Measurements from ENCODE around the gene TCF7L1.

DNA sequence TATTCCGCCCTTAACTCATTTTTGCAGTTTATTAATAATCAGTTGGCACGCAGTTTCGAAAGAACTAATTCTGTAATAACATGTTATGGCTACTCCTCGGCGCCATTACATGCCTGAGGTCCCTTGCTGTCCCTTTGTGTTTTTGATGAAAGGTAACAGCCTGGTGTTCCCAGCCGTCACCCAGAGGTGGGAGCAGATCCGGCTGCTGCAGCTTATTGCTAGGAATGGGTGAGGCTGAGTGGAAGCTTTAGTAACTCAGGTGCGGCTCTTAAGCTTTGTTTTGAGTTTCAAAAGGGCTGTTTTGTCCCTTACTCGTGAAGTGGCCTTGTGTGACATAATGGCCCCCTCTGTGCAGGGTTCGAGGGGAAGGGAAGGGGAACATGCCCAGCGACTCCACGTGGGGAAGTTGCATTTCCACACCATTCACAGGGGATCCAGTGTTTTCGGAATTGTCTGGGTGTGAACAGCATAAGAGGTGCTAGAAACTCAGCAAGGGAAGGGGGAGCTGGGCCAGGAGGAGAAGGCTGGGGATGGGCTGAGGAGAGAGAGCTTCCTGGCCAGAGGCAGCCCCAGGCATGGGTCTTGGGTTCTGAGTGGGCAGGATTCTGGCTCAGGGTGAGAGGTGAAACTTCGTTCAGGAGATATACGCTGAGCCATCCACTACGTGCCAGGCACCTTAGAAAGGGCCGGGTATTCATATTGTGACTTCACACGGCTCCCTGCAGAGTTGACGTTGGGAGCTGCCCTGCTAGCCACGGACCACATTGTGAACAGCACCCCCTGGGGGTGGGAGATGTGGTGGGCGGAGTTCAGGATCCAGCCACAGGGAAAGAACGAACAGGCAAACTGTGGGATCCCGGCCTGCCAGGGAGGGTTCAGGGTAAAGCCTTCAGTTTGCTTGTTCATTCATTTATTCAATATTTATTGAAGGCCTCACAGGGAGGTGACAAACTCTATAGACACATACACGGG lies 110.2 kb downstream of the TCF7L1 start:
- TF ChIP-seq CTCF (IDR thresholded peaks at IDR 0.05 in 4 of 5, conservative IDR thresholded peaks at IDR 0.05 in 1 of 5) (peak; percentile 61 to 78 (median 74)), POLR2A (IDR thresholded peaks at IDR 0.05) (no peak)
